ENCODE measurements around the gene TMSB10. TPM values are rescaled to one million over a fixed set of nuclear protein-coding genes. Genes with fewer than 3 reads are reported as not detected.
A peak's percentile ranks its signal among the peaks of the same experiment; 100 is the strongest.

TMSB10 gene
- total and polyA plus RNA-seq, 2 of the 13 experiments (the other 11 are each of a cell fraction or from before 2014, with no cell fraction given): 665 to 708 TPM

DNA sequence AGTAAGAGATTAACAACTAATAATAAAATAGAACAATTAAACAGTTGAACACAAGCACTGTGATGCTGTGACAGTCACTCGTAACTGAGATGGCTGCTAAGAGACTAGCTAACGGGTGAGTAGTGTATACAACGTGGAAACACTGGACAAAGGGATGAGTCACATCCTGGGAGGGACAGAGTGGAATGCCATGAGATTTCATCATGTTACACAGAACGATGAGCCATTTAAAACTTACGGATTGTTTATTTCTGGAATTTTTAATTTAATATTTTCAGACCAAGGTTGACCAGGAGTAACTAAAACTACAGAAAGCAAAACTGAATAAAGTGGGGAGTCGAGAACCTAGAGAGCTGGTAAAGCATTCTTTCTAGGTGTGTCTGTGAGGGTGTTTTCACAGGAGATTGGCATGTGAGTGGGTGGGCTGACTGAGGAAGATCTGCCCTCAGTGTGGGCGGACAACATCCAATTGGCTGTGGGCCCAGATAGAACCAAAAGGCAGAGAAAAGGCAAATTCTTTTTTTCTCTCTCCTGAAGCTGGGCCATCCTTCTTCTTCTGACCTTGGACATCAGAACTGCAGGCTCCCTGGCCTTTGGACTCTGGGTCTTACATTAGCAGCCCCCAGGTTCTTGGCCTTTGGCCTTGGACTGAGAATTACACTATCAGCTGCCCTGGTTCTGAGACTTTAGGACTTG, 14.6 kb downstream of the TMSB10 start (continued):
- TF ChIP-seq ZNF550 (CRISPR knock-in tag; IDR thresholded peaks at IDR 0.05; ENCODE audit: borderline replicate concordance) (no peak), ZBTB8A (CRISPR knock-in tag; IDR thresholded peaks at IDR 0.05; ENCODE audit: borderline replicate concordance, low read depth) (no peak), ZNF7 (CRISPR knock-in tag; IDR thresholded peaks at IDR 0.05) (peak; percentile 88), ZNF761 (CRISPR knock-in tag; conservative IDR thresholded peaks at IDR 0.05) (no peak; the same call in 1 of the 2 replicates), GATAD1 (CRISPR knock-in tag; IDR thresholded peaks at IDR 0.05) (peak; percentile 49), ZNF556 (CRISPR knock-in tag; IDR thresholded peaks at IDR 0.05; ENCODE audit: borderline replicate concordance) (no peak), ZNF691 (CRISPR knock-in tag; IDR thresholded peaks at IDR 0.05; ENCODE audit: borderline replicate concordance, low read depth) (no peak), ATF7 (IDR thresholded peaks at IDR 0.05) (peak; percentile 57), ATF7 (CRISPR knock-in tag; IDR thresholded peaks at IDR 0.05) (no peak), ZEB1 (IDR thresholded peaks at IDR 0.05; ENCODE audit: insufficient replicate concordance, low read depth) (peak; percentile 54), GPN1 (CRISPR knock-in tag; IDR thresholded peaks at IDR 0.05; ENCODE audit: borderline replicate concordance) (no peak), EZH2 (conservative IDR thresholded peaks at IDR 0.05; ENCODE audit: low read depth, low read length) (no peak), KMT2A (CRISPR knock-in tag; IDR thresholded peaks at IDR 0.05) (no peak), NCOA1 (CRISPR knock-in tag; IDR thresholded peaks at IDR 0.05) (no peak), TCF7 (IDR thresholded peaks at IDR 0.05; ENCODE audit: low read depth) (peak; percentile 36; the same call in 1 of the 2 replicates), PHF20 (CRISPR knock-in tag; IDR thresholded peaks at IDR 0.05) (no peak), HOXA9 (CRISPR knock-in tag; IDR thresholded peaks at IDR 0.05; ENCODE audit: borderline replicate concordance) (no peak), SRY (CRISPR knock-in tag; IDR thresholded peaks at IDR 0.05) (no peak), ZFP36 (IDR thresholded peaks at IDR 0.05; ENCODE audit: borderline replicate concordance, low read depth, low read length, partially characterized antibody) (no peak), TRAFD1 (CRISPR knock-in tag; IDR thresholded peaks at IDR 0.05; ENCODE audit: borderline replicate concordance) (no peak), ZNF619 (CRISPR knock-in tag; IDR thresholded peaks at IDR 0.05) (no peak), ZNF83 (CRISPR knock-in tag; IDR thresholded peaks at IDR 0.05; ENCODE audit: borderline replicate concordance) (no peak), STAT5B (CRISPR knock-in tag; IDR thresholded peaks at IDR 0.05) (no peak), SMARCE1 (IDR thresholded peaks at IDR 0.05; ENCODE audit: borderline replicate concordance) (no peak), ZNF674 (CRISPR knock-in tag; IDR thresholded peaks at IDR 0.05; ENCODE audit: low read depth) (no peak), RXRA (CRISPR knock-in tag; IDR thresholded peaks at IDR 0.05) (no peak), ZNF136 (CRISPR knock-in tag; IDR thresholded peaks at IDR 0.05; ENCODE audit: low read depth) (no peak)
- TF ChIP-seq, protein P1, sequence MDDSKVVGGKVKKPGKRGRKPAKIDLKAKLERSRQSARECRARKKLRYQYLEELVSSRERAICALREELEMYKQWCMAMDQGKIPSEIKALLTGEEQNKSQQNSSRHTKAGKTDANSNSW (CRISPR knock-in tag; IDR thresholded peaks at IDR 0.05; ENCODE audit: borderline replicate concordance): no peak
- TF ChIP-seq, protein P2, sequence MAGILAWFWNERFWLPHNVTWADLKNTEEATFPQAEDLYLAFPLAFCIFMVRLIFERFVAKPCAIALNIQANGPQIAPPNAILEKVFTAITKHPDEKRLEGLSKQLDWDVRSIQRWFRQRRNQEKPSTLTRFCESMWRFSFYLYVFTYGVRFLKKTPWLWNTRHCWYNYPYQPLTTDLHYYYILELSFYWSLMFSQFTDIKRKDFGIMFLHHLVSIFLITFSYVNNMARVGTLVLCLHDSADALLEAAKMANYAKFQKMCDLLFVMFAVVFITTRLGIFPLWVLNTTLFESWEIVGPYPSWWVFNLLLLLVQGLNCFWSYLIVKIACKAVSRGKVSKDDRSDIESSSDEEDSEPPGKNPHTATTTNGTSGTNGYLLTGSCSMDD (CRISPR knock-in tag; IDR thresholded peaks at IDR 0.05): no peak

Data from HepG2 (cell line).